GM23338 (cell line): Measurements from ENCODE around the gene TRIO.

Experiments
- CREB1 ChIP-seq: fragments of 250-450 bp; sonication (Bioruptor Pico); IDR thresholded peaks from 2 replicates; pipeline ENCODE4 v1.5.0; 2020; ENCODE audit warnings: low read depth, mild to moderate bottlenecking, moderate library complexity
- CTCF ChIP-seq, 2 experiments: fragments of 200-600 bp in 1 of 2; sonication (generic) in 1 of 2; conservative IDR thresholded peaks; 2 replicates each; pipeline versions ENCODE4 v1.5.1 to v1.6.1; 2016 to 2017; ENCODE audit warnings: antibody characterized with exemption in 2 of 2, low read depth in 2 of 2, mild to moderate bottlenecking in 2 of 2, moderate library complexity in 1 of 2
- ETS1 ChIP-seq: IDR thresholded peaks from 2 replicates; pipeline ENCODE4 v1.6.1; 2016; ENCODE audit warnings: antibody characterized with exemption
- EZH2 ChIP-seq: fragments of 200-600 bp; sonication (generic); IDR thresholded peaks from one replicate; pipeline ENCODE4 v1.8.0; 2017; ENCODE audit warnings: antibody characterized with exemption, mild to moderate bottlenecking, low read depth; ENCODE audit not compliant: unreplicated experiment
- EZH2phosphoT487 ChIP-seq: fragments of 200-600 bp; sonication (generic); IDR thresholded peaks from one replicate; pipeline ENCODE4 v1.8.1; 2018; ENCODE audit warnings: antibody characterized with exemption; ENCODE audit not compliant: unreplicated experiment
- JUNB ChIP-seq: IDR thresholded peaks from one replicate; pipeline ENCODE4 v1.6.1; 2016; ENCODE audit warnings: antibody characterized with exemption; ENCODE audit not compliant: unreplicated experiment
- NANOG ChIP-seq: IDR thresholded peaks from 2 replicates; pipeline ENCODE4 v1.6.1; 2016; ENCODE audit warnings: antibody characterized with exemption, borderline replicate concordance
- POLR2AphosphoS5 ChIP-seq: IDR thresholded peaks from 2 replicates; pipeline ENCODE4 v1.6.1; 2016; ENCODE audit warnings: antibody characterized with exemption, low read depth
- REST ChIP-seq: IDR thresholded peaks from one replicate; pipeline ENCODE4 v1.6.1; 2018; ENCODE audit warnings: antibody characterized with exemption; ENCODE audit not compliant: unreplicated experiment

GRCh38 chr5:14142827-14143545 is at the start of gene TRIO:
- TF ChIP-seq POLR2AphosphoS5 (peak; percentile 67), CTCF (conservative IDR thresholded peaks at IDR 0.05; ENCODE audit: low read depth in 2 of 2) (peak; percentile 52 to 57), EZH2 (no peak), EZH2phosphoT487 (no peak), JUNB (no peak), REST (no peak), CREB1 (CRISPR knock-in tag) (0 out of 2 replicates have a peak, but pooled peaks have one; percentile 19), NANOG (no peak), ETS1 (no peak)
